ENCODE data around the gene BTG4. TPM values are rescaled to one million over a fixed set of nuclear protein-coding genes. Genes with fewer than 3 reads are reported as not detected.

BTG4 gene
- total and polyA plus RNA-seq, 2 of the 8 experiments (the other 6 are each of a cell fraction or from before 2014, with no cell fraction given): 0.06 TPM; not detected in 1

DNA sequence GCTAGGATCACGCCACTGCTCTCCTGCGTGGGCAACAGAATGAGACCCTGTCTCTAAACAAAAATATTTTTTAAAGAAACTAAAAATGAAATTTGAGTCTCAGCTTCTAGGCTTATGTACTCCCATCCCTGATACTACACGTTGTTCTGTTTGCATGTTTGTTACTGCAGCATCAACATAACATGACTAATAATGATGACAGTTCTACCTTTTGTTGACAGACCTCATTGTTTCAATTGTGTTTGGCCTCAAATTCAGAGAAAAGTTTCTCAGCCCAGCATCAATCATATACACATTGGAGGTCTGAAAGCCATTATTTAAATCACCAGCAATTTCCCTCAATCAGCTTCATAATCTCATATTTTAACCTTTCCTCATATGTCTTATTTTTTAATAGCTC lies 49.1 kb upstream of the BTG4 start (continued):
- TF ChIP-seq ZNF274 (IDR thresholded peaks at IDR 0.05; ENCODE audit: borderline replicate concordance, extremely low read depth, low read length): no peak
- TF ChIP-seq, protein P1, sequence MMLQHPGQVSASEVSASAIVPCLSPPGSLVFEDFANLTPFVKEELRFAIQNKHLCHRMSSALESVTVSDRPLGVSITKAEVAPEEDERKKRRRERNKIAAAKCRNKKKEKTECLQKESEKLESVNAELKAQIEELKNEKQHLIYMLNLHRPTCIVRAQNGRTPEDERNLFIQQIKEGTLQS (IDR thresholded peaks at IDR 0.05; ENCODE audit: insufficient read depth, low read depth, low read length): no peak

Data from H1 (cell line).